ENCODE measurements around the gene LRFN2.

LRFN2 gene

DNA sequence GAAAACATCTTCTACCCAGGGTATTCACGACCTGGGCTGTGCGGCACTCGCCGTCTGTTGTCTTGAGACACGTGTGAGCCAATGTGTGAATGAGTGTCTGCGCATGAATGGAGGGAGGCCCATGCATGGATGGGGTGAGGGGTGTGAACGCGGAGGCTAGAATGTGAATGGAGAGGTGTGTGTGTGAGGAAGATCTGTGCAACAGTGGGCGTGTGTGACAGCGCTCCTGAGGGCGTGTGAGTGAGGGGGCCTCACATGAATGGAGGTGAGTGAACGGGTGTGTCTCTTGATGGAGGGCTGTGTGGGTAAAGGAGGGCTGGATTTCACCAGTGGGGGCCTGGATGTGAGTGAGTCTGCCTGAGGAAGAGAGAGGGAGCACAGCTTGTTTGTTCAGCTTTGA, 146.0 kb downstream of the LRFN2 start:
- H3K27ac ChIP-seq = no peak overlapping the region
- TF ChIP-seq, protein P1, sequence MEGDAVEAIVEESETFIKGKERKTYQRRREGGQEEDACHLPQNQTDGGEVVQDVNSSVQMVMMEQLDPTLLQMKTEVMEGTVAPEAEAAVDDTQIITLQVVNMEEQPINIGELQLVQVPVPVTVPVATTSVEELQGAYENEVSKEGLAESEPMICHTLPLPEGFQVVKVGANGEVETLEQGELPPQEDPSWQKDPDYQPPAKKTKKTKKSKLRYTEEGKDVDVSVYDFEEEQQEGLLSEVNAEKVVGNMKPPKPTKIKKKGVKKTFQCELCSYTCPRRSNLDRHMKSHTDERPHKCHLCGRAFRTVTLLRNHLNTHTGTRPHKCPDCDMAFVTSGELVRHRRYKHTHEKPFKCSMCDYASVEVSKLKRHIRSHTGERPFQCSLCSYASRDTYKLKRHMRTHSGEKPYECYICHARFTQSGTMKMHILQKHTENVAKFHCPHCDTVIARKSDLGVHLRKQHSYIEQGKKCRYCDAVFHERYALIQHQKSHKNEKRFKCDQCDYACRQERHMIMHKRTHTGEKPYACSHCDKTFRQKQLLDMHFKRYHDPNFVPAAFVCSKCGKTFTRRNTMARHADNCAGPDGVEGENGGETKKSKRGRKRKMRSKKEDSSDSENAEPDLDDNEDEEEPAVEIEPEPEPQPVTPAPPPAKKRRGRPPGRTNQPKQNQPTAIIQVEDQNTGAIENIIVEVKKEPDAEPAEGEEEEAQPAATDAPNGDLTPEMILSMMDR (conservative IDR thresholded peaks at IDR 0.05) = no peak

- H3K27ac ChIP-seq = no peak overlapping the region
- TF ChIP-seq, protein P1 (conservative IDR thresholded peaks at IDR 0.05) = no peak
Observed at GRCh38 chr6:40440053-40440452, 147.1 kb downstream of the LRFN2 start.

GRCh38 chr6:40439026-40439800, 148.0 kb downstream of the LRFN2 start:
- no peak overlapping the region for H3K27ac ChIP-seq
- TF ChIP-seq, protein P1 (conservative IDR thresholded peaks at IDR 0.05) = no peak

- TF ChIP-seq, protein P1 (conservative IDR thresholded peaks at IDR 0.05) = no peak
- H3K27ac ChIP-seq = peak overlapping the region; percentile 71; the same call in 1 of the 2 replicates
Observed at GRCh38 chr6:40438246-40438887, 148.8 kb downstream of the LRFN2 start.

DNA sequence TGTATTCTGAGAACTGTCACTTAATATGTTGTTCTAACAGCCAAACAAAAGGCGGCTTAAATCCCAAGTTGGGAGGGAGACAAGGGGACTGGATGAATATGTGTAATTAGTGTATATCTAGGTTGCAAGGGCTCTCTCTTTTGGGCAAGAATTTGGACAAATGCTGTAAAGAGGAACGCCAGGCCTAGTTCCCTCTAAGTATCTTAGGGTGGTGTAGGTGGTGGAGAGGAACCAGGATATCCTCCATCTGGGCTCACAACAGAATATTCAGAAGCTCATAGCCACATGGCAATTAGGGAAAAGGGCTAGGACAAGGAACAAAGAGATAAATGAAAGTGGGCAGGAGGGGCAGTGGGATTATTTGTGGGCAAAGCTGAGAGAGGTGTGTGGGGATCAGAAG, 149.5 kb downstream of the LRFN2 start:
- peak overlapping the region; percentile 71 for H3K27ac ChIP-seq
- TF ChIP-seq, protein P1 (conservative IDR thresholded peaks at IDR 0.05) = no peak

DNA sequence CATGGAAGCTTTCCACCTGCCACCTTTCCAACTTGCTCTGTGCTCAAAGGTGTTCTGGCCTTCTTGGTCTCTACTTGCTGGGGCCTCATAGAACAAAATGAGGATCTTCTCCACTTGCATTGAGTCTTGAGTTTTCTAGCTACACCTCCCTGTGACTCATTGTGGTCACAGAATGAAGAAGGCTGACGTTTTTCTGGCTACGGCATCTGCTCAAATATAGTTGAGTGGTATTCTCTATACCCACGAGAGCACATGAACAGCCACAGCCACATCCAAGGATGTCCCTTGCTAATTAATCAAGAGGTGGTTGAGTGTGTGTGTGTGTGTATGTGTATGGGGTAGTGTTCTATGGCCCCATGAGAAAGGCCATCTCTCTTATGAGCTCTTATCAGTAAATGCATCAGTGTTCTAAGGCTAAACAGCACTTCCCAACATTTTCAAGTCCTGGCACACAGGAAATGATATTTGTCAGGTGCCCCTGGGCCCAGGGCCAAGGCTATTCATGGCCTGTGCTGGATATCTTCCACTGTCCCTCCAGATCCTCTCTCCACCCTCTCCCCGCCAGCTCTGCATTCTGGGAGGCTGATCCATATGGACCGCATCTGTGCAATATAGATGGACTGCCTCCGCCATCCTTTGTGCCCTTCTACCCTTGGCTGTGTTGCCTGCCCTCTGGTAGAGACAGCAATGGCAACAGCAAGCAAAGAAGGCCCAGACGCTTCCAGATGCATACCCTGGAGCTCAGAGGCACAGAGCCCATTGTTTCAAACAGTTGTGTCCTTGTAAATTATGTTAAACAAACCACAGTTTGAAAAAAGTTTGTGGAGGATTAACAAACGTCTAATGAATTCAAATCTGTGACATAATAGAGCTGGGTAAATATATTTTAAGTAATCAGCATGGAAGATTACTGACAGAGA, 150.2 kb downstream of the LRFN2 start:
- peak overlapping the region; percentile 71 for H3K27ac ChIP-seq

More for the DNA sequence above, 150.2 kb downstream of the LRFN2 start:
- TF ChIP-seq, protein P1 (conservative IDR thresholded peaks at IDR 0.05) = no peak
